Activated T-cell treated with anti-CD3 and anti-CD28 coated beads, Interleukin-2, amount 50 U/mL, for 24 hours (primary cell): Measurements from ENCODE around the gene TNFSF11.

Experiments used
- DNase-seq: peaks from one replicate; pipeline ENCODE4 v3.0.0-alpha.2; 2020
- H3K27ac Mint-ChIP-seq: 2 replicates; pipeline ENCODE4 v1.8.0; 2020; ENCODE audit warnings: mild to moderate bottlenecking, mixed read lengths
- H3K27me3 Mint-ChIP-seq: 2 replicates; pipeline ENCODE4 v1.8.0; 2020; ENCODE audit warnings: mixed read lengths
- H3K36me3 Mint-ChIP-seq: 2 replicates; pipeline ENCODE4 v1.8.0; 2020; ENCODE audit warnings: low read depth, mixed read lengths
- H3K4me1 Mint-ChIP-seq: 2 replicates; pipeline ENCODE4 v1.8.0; 2020; ENCODE audit warnings: low read depth, mixed read lengths
- H3K4me3 Mint-ChIP-seq: 2 replicates; pipeline ENCODE4 v1.8.0; 2020; ENCODE audit warnings: mild to moderate bottlenecking, moderate library complexity, mixed read lengths
- H3K9me3 Mint-ChIP-seq: 2 replicates; pipeline ENCODE4 v1.8.0; 2020; ENCODE audit warnings: mixed read lengths

The TNFSF11 gene

GRCh38 chr13:42577538-42577937 lies 3.6 kb downstream of the TNFSF11 start:
- DNase-seq, result no peak
- H3K4me1 Mint-ChIP-seq, result peaks cover 43% of the 10 kb centered on the region
- H3K27ac Mint-ChIP-seq, result no peak overlapping the region
- peaks cover 2% of the 10 kb centered on the region for H3K9me3 Mint-ChIP-seq
- no peak overlapping the region for H3K4me3 Mint-ChIP-seq
- H3K27me3 Mint-ChIP-seq, result peaks cover 36% of the 10 kb centered on the region
- H3K36me3 Mint-ChIP-seq, result peaks cover 4% of the 10 kb centered on the region

DNA sequence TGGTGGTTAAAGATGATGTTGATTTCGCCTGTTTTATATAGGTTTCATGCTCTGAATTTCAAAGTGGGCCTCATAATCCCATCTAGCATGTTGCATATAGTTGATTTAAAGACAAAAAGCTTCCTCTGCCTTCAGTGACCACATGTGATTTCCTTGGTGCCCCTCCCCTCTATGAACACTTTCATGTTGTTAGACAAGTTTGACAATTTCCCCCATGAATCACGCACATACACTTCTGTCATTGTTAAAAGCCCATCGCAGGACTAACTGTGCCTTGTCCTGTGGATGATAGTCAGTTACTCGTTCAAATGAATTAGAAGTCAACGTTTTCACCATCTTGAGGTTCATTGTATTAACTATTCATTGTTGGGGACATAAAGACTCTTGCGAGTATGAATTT lies 6.7 kb downstream of the TNFSF11 start:
- H3K36me3 Mint-ChIP-seq, result peaks cover 4% of the 10 kb centered on the region
- peaks cover 26% of the 10 kb centered on the region for H3K27me3 Mint-ChIP-seq
- DNase-seq, result no peak
- peaks cover 23% of the 10 kb centered on the region for H3K4me1 Mint-ChIP-seq
- H3K4me3 Mint-ChIP-seq, result no peak overlapping the region
- H3K27ac Mint-ChIP-seq, result no peak overlapping the region
- no peaks in the 10 kb centered on the region for H3K9me3 Mint-ChIP-seq

DNA sequence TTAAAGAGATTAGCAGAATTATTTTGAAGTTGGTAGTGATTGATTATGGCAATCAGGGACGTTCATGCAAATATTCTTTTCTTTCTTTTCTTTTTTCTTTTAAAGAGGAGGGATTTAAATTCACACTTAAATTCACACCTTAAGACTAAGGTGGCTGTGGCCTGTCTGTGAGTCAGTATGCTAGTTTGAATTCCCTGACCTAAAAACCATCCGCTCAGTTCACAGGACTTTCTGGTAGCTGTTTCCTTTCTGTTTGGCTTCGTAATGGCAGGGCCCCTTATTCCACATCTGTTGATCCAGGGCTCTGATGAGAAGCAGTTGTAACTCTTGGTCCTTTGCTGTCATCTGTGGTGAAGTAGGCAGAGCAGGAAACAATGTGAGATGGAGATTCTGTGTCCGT lies 7.5 kb downstream of the TNFSF11 start:
- H3K9me3 Mint-ChIP-seq, result no peaks in the 10 kb centered on the region
- peaks cover 4% of the 10 kb centered on the region for H3K36me3 Mint-ChIP-seq
- H3K27ac Mint-ChIP-seq, result no peak overlapping the region
- peaks cover 15% of the 10 kb centered on the region for H3K4me1 Mint-ChIP-seq
- no peak overlapping the region for H3K4me3 Mint-ChIP-seq
- H3K27me3 Mint-ChIP-seq, result peaks cover 20% of the 10 kb centered on the region
- DNase-seq, result no peak

GRCh38 chr13:42591602-42592001 lies 17.6 kb downstream of the TNFSF11 start:
- no peak for DNase-seq
- H3K9me3 Mint-ChIP-seq, result no peaks in the 10 kb centered on the region
- no peak overlapping the region for H3K4me3 Mint-ChIP-seq
- H3K36me3 Mint-ChIP-seq, result no peaks in the 10 kb centered on the region
- H3K27me3 Mint-ChIP-seq, result no peaks in the 10 kb centered on the region
- H3K27ac Mint-ChIP-seq, result no peak overlapping the region
- no peaks in the 10 kb centered on the region for H3K4me1 Mint-ChIP-seq

DNA sequence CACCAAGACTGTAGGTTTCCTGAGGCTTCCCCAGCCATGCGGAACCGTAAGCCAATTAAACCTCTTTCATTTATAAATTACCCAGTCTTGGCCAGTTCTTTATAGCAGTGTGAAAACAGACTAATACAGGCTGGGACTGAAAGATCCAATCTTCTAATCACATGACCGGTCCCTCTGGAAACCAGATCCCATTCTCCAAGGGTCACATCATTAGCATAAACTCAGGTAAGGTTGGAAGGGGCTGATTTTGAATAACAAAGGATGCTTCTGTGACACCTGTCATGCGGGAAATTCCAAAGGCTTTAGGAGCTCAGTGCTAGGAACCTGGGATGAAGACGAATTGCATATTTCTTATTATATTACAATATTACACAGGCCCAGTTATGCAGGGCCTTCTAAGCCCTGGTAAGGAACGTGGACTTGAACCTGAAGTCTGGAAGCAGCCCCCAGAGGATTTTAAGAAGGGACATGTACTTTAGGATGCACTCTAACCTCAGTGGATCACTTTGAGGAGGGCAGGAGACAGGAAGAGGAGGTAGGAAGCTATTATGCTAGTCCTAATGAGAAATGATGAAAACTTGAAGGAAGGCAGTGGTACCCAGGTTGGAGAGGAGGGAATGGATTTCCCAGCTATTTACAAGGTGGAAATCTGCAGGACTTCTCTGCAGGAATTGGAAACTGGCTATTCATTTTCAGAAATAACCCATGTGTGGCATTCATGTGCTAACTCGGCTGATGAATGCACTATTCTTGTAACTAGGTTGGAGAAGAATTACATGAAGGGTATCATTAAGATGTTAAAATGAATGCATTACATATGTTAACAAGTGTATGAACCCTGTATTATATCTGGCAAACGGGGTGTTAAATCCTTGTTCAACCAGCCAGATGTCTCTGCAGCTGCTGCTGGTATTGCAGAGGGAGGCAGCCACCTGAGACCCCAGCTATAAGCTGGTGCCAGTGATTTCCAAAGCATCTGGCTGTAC lies 19.3 kb downstream of the TNFSF11 start:
- no peak for DNase-seq

DNA sequence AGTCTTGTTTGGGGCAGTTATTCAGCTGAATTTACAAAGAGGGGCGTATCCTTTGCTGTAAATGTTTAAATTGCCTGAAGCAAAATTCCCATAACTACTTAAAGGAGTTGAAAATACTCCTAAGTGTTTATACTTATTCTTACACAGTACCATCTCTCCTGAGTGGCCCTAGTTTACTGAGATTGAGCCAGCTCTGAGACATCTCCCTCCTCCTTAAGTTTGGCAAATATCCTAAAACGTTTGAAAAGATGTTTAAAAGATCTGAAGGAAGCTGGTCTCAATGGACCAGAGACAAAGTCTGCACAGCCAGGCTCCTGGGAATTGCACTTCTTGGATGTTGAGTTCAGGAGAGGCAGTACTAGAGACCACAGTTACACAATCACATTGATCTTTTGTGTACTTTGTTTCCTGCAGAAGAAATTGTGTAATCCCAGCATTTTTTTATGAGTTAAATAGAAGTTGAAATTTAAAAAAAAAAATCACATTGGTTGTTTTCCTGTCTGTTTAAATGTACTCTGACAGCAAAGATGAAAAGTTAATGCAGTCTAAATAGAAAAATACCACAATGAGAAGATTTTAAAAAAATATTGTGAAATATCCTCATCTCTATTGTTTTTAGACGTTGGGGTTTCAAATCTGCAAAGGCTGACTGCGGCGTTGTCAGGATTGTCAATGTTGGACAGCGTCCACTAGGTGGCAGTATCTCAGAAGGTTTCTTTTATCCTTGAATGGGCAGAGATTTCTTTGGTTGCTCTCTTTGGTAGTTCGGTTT lies 20.7 kb downstream of the TNFSF11 start:
- Mint-ChIP-seq H3K27ac (no peak overlapping the region), H3K4me3 (no peak overlapping the region), H3K27me3 (no peaks in the 10 kb centered on the region), H3K36me3 (no peaks in the 10 kb centered on the region), H3K9me3 (no peaks in the 10 kb centered on the region), H3K4me1 (no peaks in the 10 kb centered on the region)
- peak; percentile 48 for DNase-seq

More for the DNA sequence above, 19.3 kb downstream of the TNFSF11 start:
- Mint-ChIP-seq H3K36me3 (no peaks in the 10 kb centered on the region), H3K4me3 (no peak overlapping the region), H3K27me3 (no peaks in the 10 kb centered on the region), H3K4me1 (no peaks in the 10 kb centered on the region), H3K27ac (no peak overlapping the region), H3K9me3 (no peaks in the 10 kb centered on the region)

DNA sequence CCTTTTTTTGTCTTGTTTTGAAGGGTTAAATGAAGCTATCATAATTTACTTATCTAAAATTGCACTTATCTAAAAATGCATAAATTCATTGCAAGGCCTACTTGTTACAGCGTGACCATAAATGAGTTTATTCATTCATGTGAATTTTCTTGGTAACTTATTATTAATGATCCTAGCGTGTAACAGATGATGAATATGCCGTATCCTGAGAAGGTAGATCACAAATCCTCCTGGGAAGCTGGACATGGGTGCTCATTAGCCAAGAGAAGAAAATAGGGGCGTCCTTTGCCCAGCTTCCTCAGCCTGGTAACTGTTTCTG lies 21.3 kb downstream of the TNFSF11 start:
- no peaks in the 10 kb centered on the region for H3K9me3 Mint-ChIP-seq
- H3K27me3 Mint-ChIP-seq, result no peaks in the 10 kb centered on the region
- no peak for DNase-seq
- no peaks in the 10 kb centered on the region for H3K36me3 Mint-ChIP-seq
- H3K27ac Mint-ChIP-seq, result no peak overlapping the region
- no peak overlapping the region for H3K4me3 Mint-ChIP-seq
- peaks cover 5% of the 10 kb centered on the region for H3K4me1 Mint-ChIP-seq

DNA sequence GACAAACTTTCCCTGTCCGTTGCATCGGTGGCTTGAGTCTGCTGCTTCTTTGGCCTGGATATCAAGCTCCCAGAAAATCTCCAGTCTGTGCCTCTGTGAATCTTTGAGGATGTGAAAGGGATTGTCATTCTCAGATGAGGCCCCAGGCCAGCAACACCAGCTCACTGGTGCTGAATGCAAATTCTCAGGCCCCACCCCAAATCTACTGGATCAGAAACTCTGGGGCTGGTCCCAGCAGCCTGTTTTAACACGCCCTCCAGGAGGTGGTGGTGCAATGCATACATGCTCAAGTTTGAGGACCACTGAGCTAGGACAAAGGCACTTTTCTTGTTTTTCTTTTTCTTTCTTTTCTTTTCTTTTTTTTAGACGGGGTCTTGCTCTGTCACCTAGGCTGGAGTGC lies 23.6 kb downstream of the TNFSF11 start:
- Mint-ChIP-seq H3K4me3 (no peak overlapping the region), H3K36me3 (no peaks in the 10 kb centered on the region), H3K27ac (no peak overlapping the region), H3K4me1 (peaks cover 22% of the 10 kb centered on the region), H3K27me3 (no peaks in the 10 kb centered on the region), H3K9me3 (no peaks in the 10 kb centered on the region)
- no peak for DNase-seq

DNA sequence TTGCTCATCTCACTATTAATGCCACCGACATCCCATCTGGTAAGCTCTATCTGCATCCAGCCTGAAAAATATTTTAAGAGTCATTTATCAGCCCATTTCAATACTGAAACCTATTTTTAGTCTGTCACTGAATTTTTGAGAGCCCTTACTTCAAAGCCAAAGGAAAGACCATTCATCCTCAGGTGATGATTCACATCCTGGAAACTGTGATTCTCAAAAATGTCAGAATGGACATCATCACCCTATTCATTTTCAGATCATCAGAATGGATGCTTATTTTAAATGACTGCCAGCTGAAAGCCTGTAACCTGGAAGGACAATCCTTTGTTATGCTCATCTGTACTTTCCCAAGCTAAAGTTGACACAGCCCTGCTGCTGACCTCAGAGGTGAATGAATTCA lies 27.0 kb downstream of the TNFSF11 start:
- H3K27ac Mint-ChIP-seq, result peak overlapping the region; percentile 81
- DNase-seq, result no peak
- H3K36me3 Mint-ChIP-seq, result no peaks in the 10 kb centered on the region
- H3K27me3 Mint-ChIP-seq, result no peaks in the 10 kb centered on the region
- H3K4me3 Mint-ChIP-seq, result no peak overlapping the region
- H3K4me1 Mint-ChIP-seq, result peaks cover 22% of the 10 kb centered on the region
- H3K9me3 Mint-ChIP-seq, result no peaks in the 10 kb centered on the region

GRCh38 chr13:42602906-42603305 lies 29.0 kb downstream of the TNFSF11 start:
- Mint-ChIP-seq H3K27me3 (no peaks in the 10 kb centered on the region), H3K9me3 (no peaks in the 10 kb centered on the region), H3K36me3 (no peaks in the 10 kb centered on the region), H3K27ac (no peak overlapping the region), H3K4me1 (peaks cover 22% of the 10 kb centered on the region), H3K4me3 (no peak overlapping the region)
- DNase-seq, result no peak

- Mint-ChIP-seq H3K36me3 (no peaks in the 10 kb centered on the region), H3K27me3 (no peaks in the 10 kb centered on the region), H3K9me3 (no peaks in the 10 kb centered on the region), H3K27ac (no peak overlapping the region), H3K4me3 (no peak overlapping the region), H3K4me1 (peaks cover 22% of the 10 kb centered on the region)
- no peak for DNase-seq
Observed at GRCh38 chr13:42603571-42603970, 29.6 kb downstream of the TNFSF11 start.

DNA sequence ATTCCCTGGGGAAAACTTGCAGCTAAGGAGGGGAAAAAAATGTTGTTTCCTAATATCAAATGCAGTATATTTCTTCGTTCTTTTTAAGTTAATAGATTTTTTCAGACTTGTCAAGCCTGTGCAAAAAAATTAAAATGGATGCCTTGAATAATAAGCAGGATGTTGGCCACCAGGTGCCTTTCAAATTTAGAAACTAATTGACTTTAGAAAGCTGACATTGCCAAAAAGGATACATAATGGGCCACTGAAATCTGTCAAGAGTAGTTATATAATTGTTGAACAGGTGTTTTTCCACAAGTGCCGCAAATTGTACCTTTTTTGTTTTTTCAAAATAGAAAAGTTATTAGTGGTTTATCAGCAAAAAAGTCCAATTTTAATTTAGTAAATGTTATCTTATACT lies 33.6 kb downstream of the TNFSF11 start:
- Mint-ChIP-seq H3K9me3 (no peaks in the 10 kb centered on the region), H3K27ac (no peak overlapping the region), H3K4me3 (no peak overlapping the region), H3K4me1 (no peaks in the 10 kb centered on the region), H3K27me3 (no peaks in the 10 kb centered on the region), H3K36me3 (no peaks in the 10 kb centered on the region)
- no peak for DNase-seq

DNA sequence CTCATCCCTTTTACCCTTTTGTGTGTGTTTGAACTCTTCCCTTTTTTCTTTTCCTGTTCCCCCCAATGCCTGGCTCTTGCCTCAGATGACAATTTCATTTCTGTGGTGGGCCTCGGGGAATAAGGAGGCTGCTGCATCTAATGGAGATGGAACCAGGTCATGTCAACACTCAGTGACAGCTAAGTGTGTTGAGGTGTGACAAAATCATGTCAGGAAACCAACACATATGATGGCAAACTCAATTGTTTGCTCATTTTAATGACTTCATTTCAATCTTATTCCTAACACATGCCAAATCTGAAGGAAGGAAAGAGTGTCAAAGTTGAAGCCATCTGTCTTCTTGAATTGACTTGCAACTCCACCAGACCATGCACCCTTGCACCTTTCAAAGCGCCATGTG lies 36.7 kb downstream of the TNFSF11 start:
- Mint-ChIP-seq H3K27me3 (no peaks in the 10 kb centered on the region), H3K36me3 (no peaks in the 10 kb centered on the region), H3K4me3 (no peak overlapping the region), H3K4me1 (no peaks in the 10 kb centered on the region), H3K9me3 (no peaks in the 10 kb centered on the region), H3K27ac (no peak overlapping the region)
- DNase-seq, result no peak

GRCh38 chr13:42611086-42611779 lies 37.3 kb downstream of the TNFSF11 start:
- no peaks in the 10 kb centered on the region for H3K4me1 Mint-ChIP-seq
- DNase-seq, result no peak
- H3K36me3 Mint-ChIP-seq, result no peaks in the 10 kb centered on the region
- no peaks in the 10 kb centered on the region for H3K9me3 Mint-ChIP-seq
- no peak overlapping the region for H3K27ac Mint-ChIP-seq
- H3K4me3 Mint-ChIP-seq, result no peak overlapping the region
- H3K27me3 Mint-ChIP-seq, result no peaks in the 10 kb centered on the region
